G401 (cell line): Measurements from ENCODE around the gene HOXC5. TPM values are rescaled to one million over a fixed set of nuclear protein-coding genes. Genes with fewer than 3 reads are reported as not detected.

ENCODE experiments used
- DNase-seq: peaks from one replicate; pipeline ENCODE4 v3.0.0-alpha.2; 2015; ENCODE audit warnings: low spot score
- in situ Hi-C: cut with HindIII; loops from 2 replicates; pipeline ENCODE4 v1.10.0; 2016; ENCODE audit warnings: low sequenced_read_pairs, mixed read lengths
- total RNA-seq: library from RNA; depleted of rRNA; stranded (reverse); fragments of >200 nt; shearing (Covaris generic); gene quantifications from 2 replicates; pipeline ENCODE4 v1.2.3, GENCODE V29; 2014

HOXC5 gene
- total RNA-seq, 1 experiment from 2014 or later: not detected

- DNase-seq: no peak
- in situ Hi-C loops: no loop called here
Observed at GRCh38 chr12:53995002-53995377, 37.9 kb upstream of the HOXC5 start.

GRCh38 chr12:53995378-53996239, 37.2 kb upstream of the HOXC5 start:
- in situ Hi-C loops: no loop called here
- DNase-seq: no peak

GRCh38 chr12:53996240-53997203, 36.3 kb upstream of the HOXC5 start:
- DNase-seq: no peak
- in situ Hi-C loops: no loop called here

- in situ Hi-C loops: no loop called here
- no peak for DNase-seq
Observed at GRCh38 chr12:53997204-53998109, 35.4 kb upstream of the HOXC5 start.

- in situ Hi-C loops: no loop called here
Observed at GRCh38 chr12:53998110-53998899, 34.5 kb upstream of the HOXC5 start.

GRCh38 chr12:53998900-53999236, 34.0 kb upstream of the HOXC5 start:
- in situ Hi-C loops: no loop called here
- DNase-seq: no peak

More at GRCh38 chr12:53998110-53998899, 34.5 kb upstream of the HOXC5 start:
- no peak for DNase-seq

GRCh38 chr12:53999559-54000115, 33.2 kb upstream of the HOXC5 start:
- no peak for DNase-seq

GRCh38 chr12:54000116-54001114, 32.4 kb upstream of the HOXC5 start, which contains the start of gene HOXC9:
Gene HOXC9 (plus strand): TSS chr12:54000161. CDS start chr12:54000189, 28 bp downstream.
- in situ Hi-C loops: loop anchor here (25.0 kb wide), 1 partner anchor 187 kb away; the partner anchor contains the start of gene SMUG1

More at GRCh38 chr12:53999559-54000115, 33.2 kb upstream of the HOXC5 start:
- in situ Hi-C loops: loop anchor here (25.0 kb wide), 1 partner anchor 188 kb away; the partner anchor contains the start of gene SMUG1

GRCh38 chr12:54001283-54002187, 31.3 kb upstream of the HOXC5 start:
- no peak for DNase-seq
- in situ Hi-C loops: loop anchor here (25.0 kb wide), 1 partner anchor 186 kb away; the partner anchor contains the start of gene SMUG1

More at GRCh38 chr12:54000116-54001114, 32.4 kb upstream of the HOXC5 start, which contains the start of gene HOXC9:
- DNase-seq: no peak

- in situ Hi-C loops: loop anchor here (25.0 kb wide), 1 partner anchor 185 kb away; the partner anchor contains the start of gene SMUG1
Observed at GRCh38 chr12:54002278-54002914, 30.5 kb upstream of the HOXC5 start.

GRCh38 chr12:54002915-54003389, 29.9 kb upstream of the HOXC5 start:
- no peak for DNase-seq
- in situ Hi-C loops: loop anchor here (25.0 kb wide), 1 partner anchor 184 kb away; the partner anchor contains the start of gene SMUG1

More at GRCh38 chr12:54002278-54002914, 30.5 kb upstream of the HOXC5 start:
- no peak for DNase-seq

GRCh38 chr12:54003625-54004024, 29.2 kb upstream of the HOXC5 start:
- DNase-seq: no peak
- in situ Hi-C loops: loop anchor here (25.0 kb wide), 1 partner anchor 184 kb away; the partner anchor contains the start of gene SMUG1

GRCh38 chr12:54004063-54004840, 28.6 kb upstream of the HOXC5 start:
- DNase-seq: no peak
- in situ Hi-C loops: loop anchor here (25.0 kb wide), 1 partner anchor 183 kb away; the partner anchor contains the start of gene SMUG1
